AG20443 (cell line): ENCODE data around the gene CLTCL1.

ENCODE experiments used
- DNase-seq: peaks from one replicate; pipeline ENCODE4 v3.0.0; 2012; ENCODE audit warnings: low spot score, mixed read lengths

Gene CLTCL1

DNA sequence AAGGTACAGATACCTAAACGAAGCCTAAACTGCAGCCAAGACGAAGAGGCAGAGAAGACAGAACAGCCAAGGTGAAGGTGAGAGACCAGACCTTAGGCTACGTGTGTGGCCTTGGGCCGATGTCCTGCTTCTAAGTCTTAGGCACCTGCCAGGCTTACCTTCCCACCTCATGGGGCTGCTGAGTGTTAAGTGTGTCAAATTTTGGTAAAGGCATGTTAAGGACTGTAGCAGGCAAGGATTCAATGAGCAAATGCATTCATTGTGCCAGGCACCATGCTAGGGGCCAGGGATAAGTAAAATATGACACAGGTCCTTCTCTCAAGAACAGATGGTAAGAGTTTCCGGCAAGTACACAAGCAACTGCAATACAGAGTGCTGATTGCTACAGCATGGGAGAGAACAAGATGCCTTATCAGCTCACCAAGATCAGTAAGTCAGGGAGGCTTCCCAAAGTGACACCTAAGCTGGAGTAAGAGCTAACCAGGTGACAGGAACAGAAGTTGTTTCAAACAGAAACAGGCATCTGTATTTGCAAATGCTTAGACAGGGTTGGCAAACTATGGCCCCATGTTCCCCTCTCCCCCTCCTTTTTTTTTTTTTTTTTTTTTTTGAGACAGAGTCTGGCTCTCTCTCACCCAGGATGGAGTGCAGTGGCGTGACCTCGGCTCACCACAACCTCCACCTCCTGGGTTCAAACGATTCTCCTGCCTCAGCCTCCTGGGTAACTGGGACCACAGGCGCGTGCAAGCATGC, 46.7 kb downstream of the CLTCL1 start:
- DNase-seq = no peak

DNA sequence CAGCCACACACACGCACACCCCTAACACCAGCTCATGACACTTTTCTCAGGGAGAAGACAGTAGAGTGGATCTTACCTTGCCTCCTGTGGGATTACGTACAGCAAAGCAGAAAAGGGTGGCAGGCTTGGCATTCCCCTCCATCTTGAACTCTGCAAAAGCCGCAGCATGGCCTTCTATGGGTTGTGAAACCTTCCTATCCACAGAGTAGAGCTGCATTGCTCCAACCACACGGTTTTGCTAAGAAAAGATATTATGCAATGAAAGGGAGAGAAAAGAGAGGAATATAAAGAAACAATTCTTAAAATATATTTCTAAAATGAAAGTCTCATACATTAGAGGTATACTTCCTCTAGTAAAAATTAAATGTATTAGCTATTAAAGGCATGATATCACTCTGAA, 48.8 kb downstream of the CLTCL1 start:
- DNase-seq = no peak

DNA sequence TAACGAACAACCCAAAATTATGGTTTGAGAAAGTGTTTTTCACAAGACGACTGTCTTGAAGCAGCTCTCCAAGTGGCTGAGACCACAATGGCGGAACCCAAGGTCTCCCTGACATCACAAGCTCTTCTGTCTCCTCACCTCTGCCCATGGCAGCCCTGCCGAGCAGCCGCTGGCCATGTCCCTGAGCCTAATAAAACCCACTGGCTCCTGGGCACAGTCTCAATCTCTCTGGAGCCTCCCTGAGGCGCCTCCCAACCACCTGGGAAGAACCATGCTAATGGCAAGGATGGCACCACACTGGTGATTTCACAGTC, 50.0 kb downstream of the CLTCL1 start:
- no peak for DNase-seq

DNA sequence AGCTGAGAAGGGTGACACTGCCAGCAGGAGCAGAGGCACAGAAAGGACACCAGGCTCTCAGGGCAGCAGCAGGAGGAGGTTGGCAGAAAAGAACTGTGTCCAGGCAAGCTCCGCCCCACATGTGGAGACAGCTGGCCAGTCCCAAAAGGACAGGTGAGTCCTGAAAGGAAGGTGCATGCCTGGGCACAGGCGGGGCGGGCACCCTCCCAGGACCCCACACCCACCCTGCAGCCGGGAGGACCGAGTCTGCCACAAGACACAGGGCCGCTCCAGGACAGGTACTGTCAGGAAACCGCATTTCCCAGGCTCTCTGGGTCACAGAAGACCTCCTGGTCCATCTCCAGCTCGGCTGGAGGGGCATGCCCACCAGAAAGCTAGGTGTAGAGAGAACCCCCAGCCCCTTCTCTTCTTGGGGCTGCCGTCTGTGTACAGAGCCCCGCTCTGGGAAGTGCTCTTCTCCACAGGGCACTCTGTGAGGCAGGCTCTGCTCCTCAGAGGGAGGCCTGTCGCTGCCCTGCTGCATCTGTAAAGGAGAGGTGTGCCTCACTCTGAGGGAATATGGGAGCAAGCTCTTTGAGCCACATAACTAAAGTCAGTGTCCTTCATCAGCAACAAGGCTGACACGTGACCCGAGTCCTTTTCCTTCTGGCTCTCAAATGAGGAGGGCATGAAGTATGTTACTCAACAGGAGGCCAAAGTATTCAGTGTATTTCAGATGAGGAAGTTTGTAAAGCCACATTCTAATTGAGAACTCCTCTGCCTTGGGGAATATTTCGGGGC, 50.5 kb downstream of the CLTCL1 start:
- no peak for DNase-seq

DNA sequence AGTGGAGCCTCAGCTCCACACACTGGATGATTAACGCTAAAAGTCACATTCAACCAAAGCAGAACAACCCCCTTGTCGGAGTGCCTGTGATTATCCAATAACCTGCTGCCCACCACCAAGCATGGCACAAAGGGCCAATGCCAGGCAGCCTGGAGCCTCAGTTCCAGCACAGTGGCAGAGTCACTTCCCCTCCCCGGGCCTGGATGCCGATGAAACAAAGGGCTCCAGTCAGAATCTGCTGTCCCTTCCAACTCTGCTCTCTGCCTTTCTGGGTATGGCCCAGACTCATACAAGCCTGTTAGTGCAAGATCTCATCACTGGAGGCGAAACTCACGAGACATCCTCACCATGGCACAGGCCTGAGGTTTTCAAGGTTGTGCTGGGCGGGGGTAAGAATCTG, 52.1 kb downstream of the CLTCL1 start:
- DNase-seq = peak; percentile 6

DNA sequence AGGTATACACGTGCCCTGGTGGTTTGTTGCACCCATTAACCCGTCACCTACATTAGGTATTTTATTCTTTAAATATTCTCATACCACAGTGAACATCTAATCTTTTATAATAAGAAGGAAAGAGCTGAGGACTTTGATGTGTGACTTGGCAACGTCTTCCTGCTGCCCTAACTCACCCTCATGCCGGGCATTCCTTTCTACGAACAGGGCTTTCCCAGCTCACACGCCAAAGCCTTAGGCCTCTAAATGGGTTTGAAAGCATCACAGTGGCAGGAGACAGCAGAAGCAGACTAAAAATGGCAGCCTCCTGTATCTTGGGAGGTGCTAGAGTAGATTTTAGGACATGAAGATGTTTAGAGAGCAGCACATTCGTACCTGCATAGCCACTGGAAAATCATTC, 52.6 kb downstream of the CLTCL1 start:
- peak; percentile 7 for DNase-seq

DNA sequence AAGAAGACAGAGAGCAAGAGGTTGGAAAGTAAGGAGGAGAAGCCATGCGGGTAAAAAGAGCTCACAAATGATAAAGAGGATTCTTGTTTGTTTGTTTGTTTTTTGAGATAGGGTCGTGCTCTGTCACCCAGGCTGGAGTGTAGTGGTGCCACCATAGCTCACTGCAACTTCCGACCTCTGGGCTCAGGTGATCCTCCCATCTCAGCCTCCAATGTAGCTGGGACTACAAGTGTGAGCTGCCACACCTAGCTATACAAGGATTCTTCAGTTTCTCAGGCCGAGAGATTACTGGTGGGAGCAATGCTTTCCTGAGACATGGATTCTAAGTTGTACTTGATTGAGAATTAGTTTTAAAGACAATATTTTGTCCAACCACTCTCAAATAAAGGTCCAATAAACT, 55.6 kb downstream of the CLTCL1 start:
- no peak for DNase-seq

DNA sequence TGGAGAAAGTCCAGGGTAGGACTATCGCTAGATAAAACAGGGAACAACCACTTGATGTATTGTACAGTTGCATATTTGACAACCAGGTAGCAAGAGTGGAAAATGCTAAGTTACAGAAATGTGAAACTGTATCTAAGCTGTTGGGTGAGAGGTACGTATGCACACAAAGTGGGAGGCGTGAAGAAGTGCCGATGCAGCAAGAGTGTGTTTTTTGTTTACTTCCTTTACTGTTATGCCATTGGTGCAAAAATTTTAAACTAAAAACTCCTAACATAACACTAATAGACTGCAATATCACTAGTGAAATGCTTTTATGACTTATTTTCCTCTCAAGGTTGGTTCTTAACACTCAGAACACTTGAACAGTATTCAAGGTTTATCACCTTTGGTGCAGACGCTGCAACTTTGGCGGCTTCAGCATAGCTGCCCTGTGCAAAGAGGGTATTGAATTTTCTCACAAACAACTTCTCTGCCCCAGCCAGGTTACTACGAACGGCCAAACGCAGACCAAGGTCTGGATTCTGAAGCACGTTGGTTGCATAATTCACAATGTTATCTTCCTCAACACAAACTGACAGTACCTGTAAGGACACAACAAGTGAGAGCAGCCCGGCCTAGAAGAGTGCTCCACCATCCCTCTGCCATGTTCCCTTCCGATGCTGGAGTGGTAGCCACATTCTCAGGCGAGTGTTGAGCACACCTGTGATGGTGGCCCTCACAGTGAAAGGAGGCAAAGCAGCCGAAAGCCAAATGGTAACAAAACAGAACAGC, 57.2 kb downstream of the CLTCL1 start:
- no peak for DNase-seq

DNA sequence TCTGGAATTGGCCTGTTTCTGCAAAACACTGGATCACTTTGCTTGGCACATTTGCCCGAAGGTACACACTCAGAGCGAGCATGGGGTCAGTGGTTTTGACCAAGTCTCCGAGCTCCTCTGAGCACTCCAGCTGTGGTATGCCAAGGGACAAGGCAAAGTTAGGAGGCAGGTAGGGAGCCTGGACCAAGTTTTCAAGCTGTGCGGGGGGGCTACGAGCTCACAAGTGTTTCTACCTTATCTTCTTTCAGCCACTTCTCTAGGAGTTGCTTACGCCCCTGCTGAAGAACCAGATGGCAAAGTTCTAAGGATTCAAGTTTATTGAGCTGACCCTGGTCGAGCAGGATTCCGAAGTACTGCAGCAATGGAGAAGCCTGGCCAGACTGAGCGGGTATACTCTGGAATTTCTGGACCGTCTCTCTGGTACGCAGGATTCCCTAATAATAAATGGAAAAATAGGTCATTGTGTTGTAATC, 58.3 kb downstream of the CLTCL1 start:
- no peak for DNase-seq

DNA sequence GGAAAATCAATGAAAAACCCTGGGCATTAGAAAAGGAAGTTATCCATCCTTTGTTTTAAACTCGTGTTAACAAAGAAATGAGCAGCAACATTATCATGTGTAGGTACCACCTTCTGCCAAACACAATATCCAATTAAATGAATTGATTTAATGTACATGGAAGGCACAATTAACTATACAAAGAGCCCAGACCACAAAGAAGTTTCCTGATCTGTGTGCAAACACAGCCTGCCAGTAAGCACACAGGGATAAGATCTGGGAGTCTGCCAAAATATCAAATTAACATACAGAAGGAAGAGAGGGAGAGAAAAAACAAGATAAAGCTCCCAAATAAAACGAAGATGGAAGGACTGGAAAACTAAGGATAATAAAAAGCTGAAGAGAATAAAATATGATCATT, 58.9 kb downstream of the CLTCL1 start:
- DNase-seq = no peak

DNA sequence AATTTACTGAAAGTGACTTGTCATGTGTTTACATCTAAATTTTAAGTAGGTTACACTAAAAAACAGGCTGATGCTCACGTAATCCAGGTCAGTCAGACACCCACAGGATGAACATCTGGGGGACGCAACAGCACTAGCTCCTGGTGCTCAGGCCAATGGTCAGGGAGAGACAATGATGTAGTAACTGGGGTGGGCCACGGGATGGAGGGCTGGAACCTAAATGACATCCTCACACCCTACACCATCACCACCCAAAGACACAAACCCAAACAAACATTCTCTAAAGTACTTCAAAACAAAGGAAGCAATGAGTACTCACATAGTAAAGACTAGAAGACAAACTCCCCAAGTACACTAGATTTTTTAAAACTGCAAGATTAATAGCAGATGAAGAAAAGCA, 59.5 kb downstream of the CLTCL1 start:
- DNase-seq = no peak

DNA sequence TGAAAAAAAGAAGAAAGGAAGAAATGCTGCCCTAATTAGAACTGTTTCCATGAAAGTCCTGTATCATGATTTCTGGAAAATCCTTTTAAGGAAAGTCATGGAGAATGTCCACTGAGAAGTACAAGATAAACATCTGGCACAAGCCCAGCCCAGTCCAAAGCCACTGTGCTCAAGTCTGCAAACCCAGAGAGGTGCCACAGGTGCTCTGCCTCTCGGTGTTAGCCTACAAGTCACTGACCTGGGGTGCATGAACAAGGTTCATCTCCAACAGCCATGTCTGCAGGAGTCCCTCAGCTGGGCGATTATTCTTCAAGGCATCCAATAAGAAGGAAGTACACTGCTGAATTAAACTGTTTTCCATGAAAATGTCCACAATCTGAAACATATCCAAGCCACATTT, 61.9 kb downstream of the CLTCL1 start:
- no peak for DNase-seq

DNA sequence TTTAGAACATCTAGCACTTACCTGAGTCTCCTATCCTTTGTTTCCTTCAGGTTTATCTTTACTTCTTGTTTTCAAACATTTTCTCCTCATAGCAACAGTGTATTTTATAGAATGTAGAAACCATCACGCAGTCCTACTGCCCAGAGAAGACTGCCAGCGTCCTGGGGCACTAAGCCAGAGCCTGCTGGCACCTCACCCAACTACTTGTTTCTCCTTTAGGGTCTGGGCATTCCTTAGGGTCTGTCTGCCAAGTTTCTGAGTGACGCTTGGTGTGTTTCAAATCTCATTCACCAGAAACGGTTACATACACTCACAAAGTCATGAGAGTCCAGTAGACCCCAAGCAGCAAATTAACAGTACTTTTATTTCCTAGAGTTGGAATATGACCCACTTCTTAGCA, 63.3 kb downstream of the CLTCL1 start:
- DNase-seq = no peak

DNA sequence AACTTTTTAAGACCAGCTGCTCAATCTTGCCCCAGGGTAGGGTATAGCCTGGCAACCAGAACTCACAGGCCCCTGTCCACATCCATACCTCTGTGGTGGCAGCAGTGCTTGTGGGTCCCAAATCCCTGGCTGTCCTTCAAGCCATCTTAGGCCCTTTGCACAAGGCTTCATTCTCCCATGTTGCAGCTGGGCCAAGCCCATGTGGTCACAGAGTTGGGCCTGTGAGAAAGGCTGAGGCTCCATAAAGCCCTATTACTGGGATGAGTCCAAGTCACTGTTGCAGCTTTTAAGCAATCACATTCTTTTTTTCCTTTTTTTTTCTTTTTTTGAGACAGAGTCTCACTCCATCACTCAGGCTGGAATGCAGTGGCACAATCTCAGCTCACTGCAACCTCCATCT, 65.1 kb downstream of the CLTCL1 start:
- no peak for DNase-seq

DNA sequence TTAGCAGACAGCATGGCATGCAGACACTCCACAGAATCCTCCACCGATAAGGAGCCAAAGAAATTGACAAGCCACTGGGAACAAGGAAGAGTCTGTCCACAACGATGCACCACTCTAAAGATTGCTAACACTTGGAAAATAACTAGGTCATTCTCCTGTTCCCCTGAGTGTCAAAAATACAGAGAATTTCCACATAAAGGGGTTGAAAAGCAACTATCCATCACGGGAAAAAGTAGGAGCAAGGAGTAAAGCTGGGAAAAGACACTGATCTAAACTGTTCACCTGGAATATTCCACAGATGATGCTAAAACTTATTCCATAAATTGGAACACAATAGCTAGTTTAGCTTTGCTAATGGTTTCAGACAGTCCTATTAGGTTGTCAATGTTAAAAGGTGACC, 66.0 kb downstream of the CLTCL1 start:
- DNase-seq = no peak

DNA sequence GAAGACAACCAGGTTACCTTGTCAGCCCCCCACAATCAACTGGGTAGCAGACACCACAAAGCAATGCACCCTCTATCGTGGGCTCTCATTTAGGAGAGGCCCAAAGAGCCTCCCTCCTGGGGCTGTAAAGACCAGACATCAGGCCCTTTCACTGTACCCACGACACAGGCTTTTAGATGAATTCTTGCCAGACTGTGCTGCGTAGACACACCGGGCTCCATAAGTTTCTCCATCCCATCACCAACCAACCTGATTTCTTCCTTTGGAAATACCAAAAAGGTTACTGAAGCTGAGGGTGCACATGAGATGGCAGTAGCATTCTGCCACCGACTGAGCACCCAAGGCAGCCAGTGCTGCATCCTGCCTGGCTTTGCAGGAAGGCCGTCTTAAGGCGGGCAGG, 66.5 kb downstream of the CLTCL1 start:
- no peak for DNase-seq

DNA sequence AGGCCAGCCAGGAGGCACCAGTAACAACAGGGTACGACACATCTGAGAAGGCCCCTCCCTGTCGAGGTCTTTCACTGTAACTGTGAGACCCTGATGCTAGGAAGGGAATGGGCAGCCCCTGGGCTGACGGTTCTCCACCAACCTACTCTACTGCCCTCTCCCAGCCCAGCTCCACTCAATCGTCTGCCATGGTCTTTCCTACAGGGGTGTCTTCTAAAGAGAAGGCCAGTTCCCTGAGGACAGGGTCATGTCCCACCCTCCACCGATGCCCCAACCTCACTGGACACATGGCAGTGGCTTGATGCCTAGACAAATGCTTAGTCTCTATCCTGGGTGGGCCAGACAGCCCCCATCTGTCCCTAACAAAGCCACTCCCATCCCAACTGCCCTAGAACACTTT, 67.0 kb downstream of the CLTCL1 start:
- no peak for DNase-seq

DNA sequence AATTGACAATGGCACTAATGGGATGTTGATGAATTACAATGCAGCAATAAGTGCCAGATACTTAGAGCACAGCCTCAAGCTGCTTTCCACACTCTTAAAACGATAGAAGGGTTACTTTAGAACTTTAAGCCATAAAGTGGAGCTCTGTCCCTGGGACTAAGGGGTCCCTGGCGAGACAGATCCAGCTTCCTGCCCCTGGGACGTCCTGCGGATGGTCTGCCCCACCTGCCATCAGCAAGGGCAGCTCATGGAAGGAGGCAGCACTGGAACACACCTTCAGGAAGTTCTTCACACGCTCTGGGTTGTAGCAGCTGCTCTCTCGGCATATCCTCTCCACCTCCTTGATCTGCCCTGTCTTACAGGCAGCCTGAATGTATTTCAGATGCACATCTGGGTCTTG, 67.9 kb downstream of the CLTCL1 start:
- no peak for DNase-seq

DNA sequence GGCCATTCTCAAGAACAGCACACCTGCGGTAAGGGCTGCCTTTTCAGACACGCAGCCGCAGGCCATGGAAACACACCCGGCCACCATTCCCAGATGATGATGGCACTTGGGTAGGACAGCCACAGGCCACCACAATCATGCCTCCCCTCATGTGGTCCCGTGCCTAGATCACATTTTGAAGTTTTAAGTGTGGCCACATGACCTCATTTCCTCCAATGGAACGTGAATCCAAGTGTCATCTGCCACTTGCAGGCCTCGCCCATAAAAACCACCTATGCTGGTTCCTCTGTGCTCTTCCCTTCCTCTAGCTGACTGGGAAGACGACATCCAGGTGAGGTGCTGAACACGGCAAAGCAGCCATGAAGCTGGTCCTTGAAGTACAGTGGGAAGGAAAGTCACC, 68.4 kb downstream of the CLTCL1 start:
- DNase-seq = no peak

DNA sequence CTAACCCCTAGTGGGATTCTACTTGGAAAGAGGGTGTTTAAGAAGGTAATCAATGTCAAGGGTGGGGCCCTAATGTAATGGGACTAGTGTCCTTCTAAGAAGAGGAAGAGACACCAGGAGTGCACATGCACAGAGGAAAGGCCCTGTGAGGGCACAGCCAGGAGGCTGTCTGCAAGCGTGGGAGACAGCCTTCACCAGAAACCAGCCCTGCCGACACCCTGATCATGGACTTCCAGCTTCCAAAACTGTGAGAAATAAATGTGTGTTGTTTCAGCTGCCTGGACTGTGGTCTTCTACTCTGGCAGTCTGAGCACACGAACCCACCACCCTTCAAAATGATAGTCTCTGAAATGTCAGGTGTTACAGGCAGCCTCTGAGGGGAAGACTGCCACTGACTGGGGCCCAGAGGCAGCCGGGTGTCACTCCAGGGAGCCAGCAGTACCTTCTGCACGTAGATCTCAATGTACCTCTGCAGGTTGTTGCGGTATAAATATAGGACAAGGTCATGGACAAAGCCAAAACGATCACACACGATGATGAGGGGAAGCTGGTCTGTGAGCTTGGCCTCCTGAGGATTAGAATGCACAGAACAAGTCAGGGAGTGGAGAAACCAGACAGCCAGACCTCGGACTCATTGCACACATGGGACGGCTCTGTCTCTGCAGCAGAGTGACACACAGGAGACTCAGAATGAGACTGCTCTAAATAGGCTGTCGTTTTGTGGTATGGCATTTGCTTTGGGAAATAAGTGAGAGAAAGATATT, 69.1 kb downstream of the CLTCL1 start:
- no peak for DNase-seq

DNA sequence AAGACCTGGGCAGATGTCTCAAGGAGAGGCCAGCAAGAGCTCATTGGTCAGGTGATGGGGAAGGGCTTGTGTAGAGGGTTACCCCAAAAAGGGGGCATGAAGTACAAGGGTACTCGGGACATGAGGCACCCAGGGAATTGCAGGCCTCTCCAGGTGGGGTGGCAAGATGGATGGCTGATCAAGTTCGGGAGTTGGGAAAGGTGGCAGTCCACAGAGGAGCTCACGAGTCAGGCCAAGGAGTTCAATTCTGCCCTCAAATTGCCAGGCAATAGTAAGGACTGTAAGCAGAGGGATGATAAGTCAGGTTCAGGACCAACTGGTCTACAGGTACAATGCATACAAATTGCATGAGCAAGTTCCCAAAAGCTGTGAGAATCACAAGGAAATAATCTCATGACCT, 70.7 kb downstream of the CLTCL1 start:
- no peak for DNase-seq

DNA sequence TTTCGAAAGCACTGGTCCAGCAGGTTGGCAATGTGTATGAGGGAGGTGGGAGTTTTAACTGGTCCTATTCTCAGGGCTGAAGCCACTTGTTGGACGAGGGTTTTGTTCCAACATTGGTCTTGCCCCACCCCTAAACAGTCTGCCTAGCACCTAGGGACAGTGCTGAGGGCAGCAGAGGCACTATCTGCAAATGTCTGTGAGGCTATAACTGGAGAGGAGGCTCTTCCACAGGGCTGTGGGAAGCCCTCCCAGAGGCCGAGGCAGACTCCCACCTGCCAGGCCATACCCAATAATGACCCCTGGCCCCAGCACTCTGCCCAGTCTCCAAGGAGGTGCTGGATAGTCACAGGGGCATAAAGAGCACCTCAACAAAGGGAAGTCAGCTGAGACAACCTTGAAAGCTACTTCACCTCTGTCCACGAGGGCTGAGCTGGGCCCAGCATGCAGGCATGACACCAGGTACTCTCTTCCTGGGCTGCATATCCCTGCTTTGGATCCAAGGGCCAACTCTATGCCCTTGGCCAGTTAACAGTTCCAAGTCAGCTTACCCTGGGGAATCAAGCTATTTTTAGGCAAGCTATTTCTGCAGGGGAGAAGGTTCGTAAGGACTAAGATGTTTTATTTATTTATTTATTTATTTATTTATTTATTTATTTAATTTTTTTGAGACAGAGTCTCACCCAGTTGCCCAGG, 72.8 kb downstream of the CLTCL1 start:
- no peak for DNase-seq
